Dermis blood vessel endothelial cell (primary cell): ENCODE data around the gene WNT7B. TPM values are rescaled to one million over a fixed set of nuclear protein-coding genes. Genes with fewer than 3 reads are reported as not detected.

Source experiments
- DNase-seq: peaks from one replicate; pipeline ENCODE4 v3.0.0; 2010
- total RNA-seq: library from RNA; depleted of rRNA; stranded (reverse); fragments of >200 nt; gene quantifications from 2 replicates; pipeline ENCODE4 v1.2.3, GENCODE V29; 2014

WNT7B gene
- total RNA-seq, 1 donor from 2014 or later: not detected

- DNase-seq: no peak
Measured at GRCh38 chr22:45905326-45905923, 71.5 kb downstream of the WNT7B start.

- DNase-seq: no peak
Measured at GRCh38 chr22:45904236-45904635, 72.7 kb downstream of the WNT7B start.

GRCh38 chr22:45903355-45904135 lies 73.4 kb downstream of the WNT7B start:
- peak; percentile 27 for DNase-seq

GRCh38 chr22:45897736-45898135 lies 79.2 kb downstream of the WNT7B start:
- no peak for DNase-seq

GRCh38 chr22:45896964-45897538 lies 79.9 kb downstream of the WNT7B start:
- no peak for DNase-seq

- DNase-seq: no peak
Measured at GRCh38 chr22:45896153-45896951, 80.6 kb downstream of the WNT7B start.

- DNase-seq: no peak
Measured at GRCh38 chr22:45895436-45896152, 81.4 kb downstream of the WNT7B start.

- no peak for DNase-seq
Measured at GRCh38 chr22:45893516-45893915, 83.4 kb downstream of the WNT7B start.

- no peak for DNase-seq
Measured at GRCh38 chr22:45892681-45893461, 84.1 kb downstream of the WNT7B start.

- DNase-seq: no peak
Measured at GRCh38 chr22:45891996-45892621, 84.9 kb downstream of the WNT7B start.

- no peak for DNase-seq
Measured at GRCh38 chr22:45891471-45891995, 85.4 kb downstream of the WNT7B start.

GRCh38 chr22:45891021-45891421 lies 85.9 kb downstream of the WNT7B start:
- no peak for DNase-seq

- no peak for DNase-seq
Measured at GRCh38 chr22:45890351-45890635, 86.7 kb downstream of the WNT7B start.

- DNase-seq: peak; percentile 21
Measured at GRCh38 chr22:45889539-45890350, 87.2 kb downstream of the WNT7B start.

- DNase-seq: no peak
Measured at GRCh38 chr22:45889093-45889538, 87.8 kb downstream of the WNT7B start.

GRCh38 chr22:45888221-45889092 lies 88.5 kb downstream of the WNT7B start:
- no peak for DNase-seq

GRCh38 chr22:45887202-45888131 lies 89.5 kb downstream of the WNT7B start:
- no peak for DNase-seq

GRCh38 chr22:45886540-45886939 lies 90.4 kb downstream of the WNT7B start:
- DNase-seq: no peak
